H1 (cell line): ENCODE results near the gene DISC1. TPM values are rescaled to one million over a fixed set of nuclear protein-coding genes. Genes with fewer than 3 reads are reported as not detected.

Experiments
- CTCF ChIA-PET: fragments of 300-600 bp; sonication (Branson Sonifier 250); formaldehyde crosslinking; loops from one replicate; lab custom pipeline; 2021; ENCODE audit not compliant: partially characterized antibody; lab: Charles Lee
- POLR2A ChIA-PET: fragments of 300-600 bp; sonication (Branson Sonifier 250); formaldehyde crosslinking; loops from one replicate; lab custom pipeline; 2021; ENCODE audit warnings: inconsistent platforms; ENCODE audit not compliant: partially characterized antibody; lab: Charles Lee
- DNase-seq, 2 experiments: peaks; one replicate each; pipeline versions ENCODE4 v3.0.0 to v3.0.0-alpha.2; 2010 to 2022; ENCODE audit warnings: low spot score in 2 of 2, low read depth in 1 of 2, mixed read lengths in 1 of 2
- FAIRE-seq: peaks from 2 replicates; lab custom pipeline; 2011; peaks lifted over from hg19 to GRCh38; lab: Jason Lieb, UNC
- H2AFZ ChIP-seq: 2 replicates; pipeline ENCODE4 v1.8.1; 2012; ENCODE audit warnings: low read length, inconsistent platforms
- H2AK5ac ChIP-seq: 2 replicates; pipeline ENCODE4 v1.6.1; 2013; ENCODE audit warnings: low read depth, low read length
- H2BK120ac ChIP-seq: replicated peaks from 2 replicates; pipeline ENCODE3; 2013; ENCODE audit warnings: low read depth, low read length, inconsistent platforms
- H2BK12ac ChIP-seq: 2 replicates; pipeline ENCODE4 v1.6.1; 2013; ENCODE audit warnings: low read depth, low read length
- H2BK15ac ChIP-seq: 2 replicates; pipeline ENCODE4 v1.6.1; 2013; ENCODE audit warnings: low read length
- H2BK20ac ChIP-seq: 2 replicates; pipeline ENCODE4 v1.6.1; 2013; ENCODE audit warnings: low read length
- H2BK5ac ChIP-seq: 2 replicates; pipeline ENCODE4 v1.6.1; 2013; ENCODE audit warnings: low read depth, low read length
- H3K14ac ChIP-seq: 2 replicates; pipeline ENCODE4 v1.6.1; 2013; ENCODE audit warnings: inconsistent platforms; ENCODE audit not compliant: insufficient read length
- H3K18ac ChIP-seq: 2 replicates; pipeline ENCODE4 v1.6.1; 2013; ENCODE audit warnings: low read length; ENCODE audit errors: extremely low read depth
- H3K23ac ChIP-seq: 2 replicates; pipeline ENCODE4 v1.6.1; 2013; ENCODE audit warnings: inconsistent platforms; ENCODE audit not compliant: insufficient read length
- H3K23me2 ChIP-seq: 2 replicates; pipeline ENCODE4 v1.6.1; 2013; ENCODE audit warnings: low read depth, low read length
- H3K27ac ChIP-seq: 2 replicates; pipeline ENCODE4 v1.6.1; 2011; ENCODE audit warnings: low read depth, low read length, inconsistent platforms
- H3K27me3 ChIP-seq, 4 experiments: replicated peaks in 1 of 4; 1 replicate in 1 of 4; 2 replicates in 3 of 4; pipeline versions ENCODE4 v1.6.1 to v1.8.1; 2011 to 2013; ENCODE audit warnings: low read length in 3 of 4, mild to moderate bottlenecking in 3 of 4, inconsistent platforms in 2 of 4, mixed read lengths in 2 of 4, moderate library complexity in 1 of 4; ENCODE audit not compliant: control insufficient read depth in 3 of 4, insufficient read depth in 3 of 4; ENCODE audit errors: extremely low read depth in 1 of 4
- H3K36me3 ChIP-seq, 4 experiments: 2 replicates each; pipeline versions ENCODE4 v1.6.1 to v1.8.1; 2011 to 2013; ENCODE audit warnings: mild to moderate bottlenecking in 4 of 4, low read length in 3 of 4, moderate library complexity in 2 of 4, control low read depth in 1 of 4, inconsistent platforms in 1 of 4; ENCODE audit not compliant: insufficient read depth in 4 of 4, control insufficient read depth in 2 of 4
- H3K4ac ChIP-seq: replicated peaks from 2 replicates; pipeline ENCODE3; 2013; ENCODE audit warnings: low read length, low read depth, mixed read lengths, inconsistent platforms; ENCODE audit not compliant: insufficient read length
- H3K4me1 ChIP-seq, 4 experiments: replicated peaks in 1 of 4; 1 replicate in 1 of 4; 2 replicates in 3 of 4; pipeline versions ENCODE4 v1.6.1 to v1.8.1; 2011 to 2013; ENCODE audit warnings: low read length in 3 of 4, inconsistent platforms in 2 of 4, mixed read lengths in 1 of 4; ENCODE audit not compliant: insufficient read depth in 4 of 4, control insufficient read depth in 3 of 4
- H3K4me2 ChIP-seq, 2 experiments: 2 replicates each; pipeline versions ENCODE4 v1.6.1 to v1.8.1; 2011 to 2013; ENCODE audit warnings: low read depth in 2 of 2, low read length in 2 of 2, control low read depth in 1 of 2, inconsistent platforms in 1 of 2, mild to moderate bottlenecking in 1 of 2; ENCODE audit not compliant: insufficient read depth in 1 of 2
- H3K4me3 ChIP-seq, 4 experiments: fragments of 200-600, 300-600 bp in 1 of 4; sonication (generic), shearing (Covaris generic), sonication (Bioruptor Twin) in 1 of 4; 2 replicates each; pipeline versions ENCODE4 v1.5.1 to v1.8.1; 2011 to 2016; ENCODE audit warnings: low read length in 4 of 4, low read depth in 3 of 4, control low read depth in 2 of 4, inconsistent platforms in 2 of 4, mild to moderate bottlenecking in 2 of 4, mixed read lengths in 1 of 4, moderate library complexity in 1 of 4; ENCODE audit not compliant: insufficient read depth in 2 of 4; ENCODE audit errors: extremely low read depth in 1 of 4
- H3K56ac ChIP-seq: replicated peaks from 2 replicates; pipeline ENCODE3; 2013; ENCODE audit warnings: low read depth, mild to moderate bottlenecking, mixed read lengths, low read length, inconsistent platforms; ENCODE audit not compliant: insufficient read length
- H3K79me1 ChIP-seq: 2 replicates; pipeline ENCODE4 v1.6.1; 2013; ENCODE audit warnings: low read depth, low read length, control low read depth
- H3K79me2 ChIP-seq, 2 experiments: 2 replicates each; pipeline versions ENCODE4 v1.6.1 to v1.8.1; 2012 to 2013; ENCODE audit warnings: low read length in 2 of 2, mild to moderate bottlenecking in 2 of 2, inconsistent platforms in 1 of 2; ENCODE audit not compliant: insufficient read depth in 2 of 2, control insufficient read depth in 1 of 2
- H3K9ac ChIP-seq, 4 experiments: replicated peaks in 1 of 4; 1 replicate in 1 of 4; 2 replicates in 3 of 4; pipeline versions ENCODE4 v1.6.1 to v1.8.1; 2011 to 2013; ENCODE audit warnings: low read depth in 3 of 4, low read length in 3 of 4, control low read depth in 2 of 4, mild to moderate bottlenecking in 2 of 4, moderate library complexity in 2 of 4, inconsistent platforms in 1 of 4; ENCODE audit errors: extremely low read depth in 1 of 4
- H3K9me3 ChIP-seq, 2 experiments: 2 replicates each; pipeline versions ENCODE4 v1.6.1 to v1.8.1; 2012 to 2013; ENCODE audit warnings: mild to moderate bottlenecking in 2 of 2, moderate library complexity in 2 of 2, control low read depth in 1 of 2, inconsistent platforms in 1 of 2, low read depth in 1 of 2, low read length in 1 of 2, mixed read lengths in 1 of 2; ENCODE audit not compliant: insufficient read depth in 2 of 2
- H4K20me1 ChIP-seq, 2 experiments: replicated peaks in 1 of 2; 2 replicates each; pipeline versions ENCODE3 to v1.8.1; 2011 to 2013; ENCODE audit warnings: inconsistent platforms in 2 of 2, low read length in 2 of 2, mild to moderate bottlenecking in 1 of 2; ENCODE audit not compliant: insufficient read depth in 2 of 2, control insufficient read depth in 1 of 2
- H4K5ac ChIP-seq: 2 replicates; pipeline ENCODE4 v1.6.1; 2013; ENCODE audit warnings: low read length, low read depth, mixed read lengths, inconsistent platforms; ENCODE audit not compliant: insufficient read length
- H4K8ac ChIP-seq: 2 replicates; pipeline ENCODE4 v1.8.0; 2013; ENCODE audit warnings: mild to moderate bottlenecking, moderate library complexity, low read length, inconsistent platforms; ENCODE audit not compliant: insufficient read depth; ENCODE audit errors: extremely low read depth
- H4K91ac ChIP-seq: replicated peaks from 2 replicates; pipeline ENCODE3; 2013; ENCODE audit warnings: low read length, mixed read lengths, inconsistent platforms; ENCODE audit not compliant: insufficient read length
- BACH1 ChIP-seq: IDR thresholded peaks from 2 replicates; pipeline ENCODE4 v1.6.1; 2012; ENCODE audit warnings: low read length, improper control_type of control experiment
- BRCA1 ChIP-seq: IDR thresholded peaks from 2 replicates; pipeline ENCODE4 v1.6.1; 2012; ENCODE audit warnings: low read depth, low read length, improper control_type of control experiment
- CREB1 ChIP-seq: IDR thresholded peaks from 2 replicates; pipeline ENCODE4 v1.6.1; 2012; ENCODE audit warnings: inconsistent platforms
- EP300 ChIP-seq, 2 experiments: IDR thresholded peaks; 1 replicate in 1 of 2; 2 replicates in 1 of 2; pipeline ENCODE4 v1.6.1; 2011 to 2012; ENCODE audit warnings: low read depth in 2 of 2, low read length in 2 of 2, mild to moderate bottlenecking in 2 of 2, borderline replicate concordance in 1 of 2, inconsistent platforms in 1 of 2, moderate library complexity in 1 of 2
- JUN ChIP-seq: IDR thresholded peaks from 2 replicates; pipeline ENCODE4 v1.6.1; 2011; ENCODE audit warnings: low read depth, mild to moderate bottlenecking, improper control_type of control experiment, low read length
- NANOG ChIP-seq: IDR thresholded peaks from 2 replicates; pipeline ENCODE4 v1.6.1; 2011; ENCODE audit warnings: low read length, low read depth, mild to moderate bottlenecking, inconsistent platforms; ENCODE audit not compliant: insufficient read depth, poor library complexity, severe bottlenecking
- POLR2A ChIP-seq, 2 experiments: IDR thresholded peaks; 1 replicate in 1 of 2; 2 replicates in 1 of 2; pipeline ENCODE4 v1.6.1; 2011; ENCODE audit warnings: low read depth in 2 of 2, low read length in 2 of 2, mild to moderate bottlenecking in 2 of 2; ENCODE audit errors: control extremely low read depth in 1 of 2
- RFX5 ChIP-seq: IDR thresholded peaks from 2 replicates; pipeline ENCODE4 v1.6.1; 2011; ENCODE audit warnings: low read depth, low read length, improper control_type of control experiment, borderline replicate concordance
- RNF2 ChIP-seq: fragments of 200-900, 300-1000 bp; sonication (generic); IDR thresholded peaks from 2 replicates; pipeline ENCODE4 v1.7.1; 2016; ENCODE audit warnings: borderline replicate concordance, low read depth, mild to moderate bottlenecking, antibody characterized with exemption, low read length; ENCODE audit not compliant: poor library complexity, severe bottlenecking; ENCODE audit errors: missing control alignments
- SAP30 ChIP-seq: fragments of 300-600 bp; sonication (generic); IDR thresholded peaks from 2 replicates; pipeline ENCODE4 v1.7.1; 2012; ENCODE audit warnings: low read length, moderate library complexity, mild to moderate bottlenecking, inconsistent platforms; ENCODE audit not compliant: insufficient read depth, insufficient replicate concordance
- SP1 ChIP-seq: IDR thresholded peaks from 2 replicates; pipeline ENCODE4 v1.6.1; 2011; ENCODE audit warnings: low read depth, low read length
- SP4 ChIP-seq: IDR thresholded peaks from 2 replicates; pipeline ENCODE4 v1.6.1; 2012; ENCODE audit warnings: low read length, inconsistent platforms
- TAF7 ChIP-seq: optimal IDR thresholded peaks from 2 replicates; pipeline ENCODE3; 2011; ENCODE audit warnings: low read depth, mild to moderate bottlenecking, inconsistent platforms, low read length, moderate library complexity, borderline replicate concordance
- WGBS, 2 experiments: shearing (Covaris generic) in 1 of 2; methylation state at CpG; one replicate each; pipeline versions ENCODE4 v1.1.6 to v1.1.7; 2013 to 2015; ENCODE audit warnings: low lambda C conversion rate in 2 of 2, mixed read lengths in 2 of 2, inconsistent platforms in 1 of 2, low coverage in 1 of 2, missing lambda C conversion rate in 1 of 2; ENCODE audit not compliant: insufficient replicate concordance in 2 of 2, insufficient coverage in 1 of 2, insufficient read length in 1 of 2; ENCODE audit errors: extremely low coverage in 1 of 2, missing lambda C conversion rate in 1 of 2; 5-methylcytosine and 5-hydroxymethylcytosine counted together
- polyA plus RNA-seq, 7 experiments: library from polyadenylated mRNA; depleted of rRNA in 3 of 7; stranded (reverse) in 5 of 7; unstranded in 2 of 7; fragments of >200 nt in 5 of 7; fragments of 200-250 nt in 2 of 7; gene quantifications; 1 replicate in 5 of 7; 2 replicates in 1 of 7; 4 replicates in 1 of 7; pipeline versions ENCODE4 v1.2.1 to v1.2.3, GENCODE V29; 2011 to 2013; ENCODE audit warnings: missing spikeins in 2 of 7, mixed read lengths in 2 of 7
- total RNA-seq: library from RNA; stranded (reverse); fragmentation: NEBNext Ultra II Directional; extraction: Animal tissue kit (Norgen Biotek cat#: 25700); gene quantifications from 2 replicates; pipeline ENCODE4 v1.2.1, GENCODE V29; 2021
- TF ChIP-seq, protein P1 (sequence below): IDR thresholded peaks from 2 replicates; pipeline ENCODE4 v1.6.1; 2012; ENCODE audit warnings: inconsistent platforms

Gene DISC1
- total and polyA plus RNA-seq, 2 of the 8 experiments (the other 6 are each of a cell fraction or from before 2014, with no cell fraction given) = 1.1 to 3.5 TPM

DNA sequence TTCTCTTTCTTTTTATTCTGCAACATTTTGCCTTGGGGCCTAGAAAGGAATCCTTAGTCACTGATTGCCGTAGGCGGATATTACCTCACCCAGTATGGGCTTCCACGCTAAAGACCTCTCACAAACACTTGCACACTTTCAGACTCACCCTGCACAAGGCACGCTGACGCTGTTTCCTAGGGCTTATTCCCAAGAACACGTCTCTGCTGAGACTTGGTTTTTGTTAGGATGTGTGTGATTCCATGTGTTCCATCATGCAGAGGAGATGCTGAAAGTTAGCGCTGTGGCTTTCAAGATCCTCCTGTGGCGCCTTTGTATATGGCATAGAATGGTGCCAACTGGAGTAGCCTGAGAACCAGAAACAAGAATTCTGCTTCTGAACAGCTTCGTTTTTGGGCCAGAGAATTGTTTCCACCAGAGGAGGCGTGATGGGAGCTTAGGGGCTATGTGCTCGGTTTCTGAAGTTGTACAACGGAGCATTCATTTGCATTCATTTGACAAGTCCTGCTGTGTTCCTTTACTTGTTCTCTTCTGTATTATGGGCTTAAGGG is 297.0 kb downstream of the DISC1 start:
- H3K79me1 ChIP-seq = no peaks in the 10 kb centered on the region
- H3K23me2 ChIP-seq = no peaks in the 10 kb centered on the region
- FAIRE-seq (no peak), DNase-seq (no peak)
- no peak overlapping the region for H2BK120ac ChIP-seq
- H3K27me3 ChIP-seq = no peaks in the 10 kb centered on the region; a peak in 1 of 7 replicates
- H3K56ac ChIP-seq = no peak overlapping the region
- CTCF ChIA-PET = interaction anchor here (0.9 to 3.7 kb wide), 3 partner anchors 8 to 50 kb away, joined by 3 to 26 read pairs (median 3); no protein-coding TSS in a partner anchor
- H3K18ac ChIP-seq = no peak overlapping the region
- H4K5ac ChIP-seq = no peak overlapping the region
- H2BK15ac ChIP-seq = no peak overlapping the region
- H2BK5ac ChIP-seq = no peak overlapping the region
- no peaks in the 10 kb centered on the region; a peak in 1 of 7 replicates for H3K4me1 ChIP-seq
- H2AK5ac ChIP-seq = no peak overlapping the region
- H4K91ac ChIP-seq = no peak overlapping the region
- POLR2A ChIA-PET = no interaction called here
- no peak overlapping the region for H3K27ac ChIP-seq
- H3K4ac ChIP-seq = no peak overlapping the region
- no peak overlapping the region for H2BK12ac ChIP-seq
- no peaks in the 10 kb centered on the region for H3K36me3 ChIP-seq
- no peak overlapping the region for H3K4me2 ChIP-seq
- no peaks in the 10 kb centered on the region for H3K79me2 ChIP-seq
- no peak overlapping the region for H3K9ac ChIP-seq
- H4K8ac ChIP-seq = no peak overlapping the region
- no peak overlapping the region for H3K4me3 ChIP-seq
- H3K9me3 ChIP-seq = no peaks in the 10 kb centered on the region
- H2AFZ ChIP-seq = no peak overlapping the region
- no peaks in the 10 kb centered on the region for H4K20me1 ChIP-seq
- WGBS, 2 experiments = 86% methylated on average over 12 of the region's 12 CpGs; no CpG with 5 or more reads in 1 of the 2 experiments
- H3K14ac ChIP-seq = no peak overlapping the region
- H2BK20ac ChIP-seq = no peak overlapping the region
- no peak overlapping the region for H3K23ac ChIP-seq
- no peak for TF ChIP-seq POLR2A (IDR thresholded peaks at IDR 0.05; ENCODE audit: control extremely low read depth in 1 of 2, low read depth in 2 of 2, low read length in 2 of 2)
- TF ChIP-seq BRCA1 = no peak
- TF ChIP-seq EP300 (IDR thresholded peaks at IDR 0.05; ENCODE audit: borderline replicate concordance in 1 of 2, low read depth in 2 of 2, low read length in 2 of 2) = no peak
- TF ChIP-seq, protein P1, sequence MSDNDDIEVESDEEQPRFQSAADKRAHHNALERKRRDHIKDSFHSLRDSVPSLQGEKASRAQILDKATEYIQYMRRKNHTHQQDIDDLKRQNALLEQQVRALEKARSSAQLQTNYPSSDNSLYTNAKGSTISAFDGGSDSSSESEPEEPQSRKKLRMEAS = no peak
- no peak for TF ChIP-seq TAF7
- no peak for TF ChIP-seq JUN
- TF ChIP-seq CREB1 = no peak
- no peak for TF ChIP-seq NANOG
- no peak for TF ChIP-seq SP1
- TF ChIP-seq RNF2 = no peak
- TF ChIP-seq SAP30 = no peak
- no peak for TF ChIP-seq SP4
- no peak for TF ChIP-seq BACH1
- TF ChIP-seq RFX5 = no peak
